ENCODE results near the gene SMU1. TPM values are rescaled to one million over a fixed set of nuclear protein-coding genes. Genes with fewer than 3 reads are reported as not detected.
A peak's percentile ranks its signal among the peaks of the same experiment; 100 is the strongest.

The SMU1 gene
- total RNA-seq, 6 experiments from 2014 or later, result 20.3 to 22.1 (median 21.6) TPM

- H3K4me3 Mint-ChIP-seq, result no peak overlapping the region
- no peak for TF ChIP-seq CTCF (IDR thresholded peaks at IDR 0.05)
- peaks cover 26% of the 10 kb centered on the region; the same call in 1 of the 2 replicates for H3K36me3 Mint-ChIP-seq (ENCODE audit: low read depth)
- peaks cover 45% of the 10 kb centered on the region for H3K4me1 Mint-ChIP-seq (ENCODE audit: low read depth)
- H3K27me3 Mint-ChIP-seq (ENCODE audit: insufficient read depth), result no peaks in the 10 kb centered on the region
- H3K27ac Mint-ChIP-seq, result peak overlapping the region; percentile 45; the same call in 1 of the 2 replicates
- no peak for DNase-seq
- H3K9me3 Mint-ChIP-seq, result no peaks in the 10 kb centered on the region
Observed at GRCh38 chr9:33109097-33109496, 32.6 kb upstream of the SMU1 start.

GRCh38 chr9:33108472-33108871, 32.0 kb upstream of the SMU1 start:
- H3K4me3 Mint-ChIP-seq, result peak overlapping the region; percentile 45; the same call in 1 of the 2 replicates
- H3K27ac Mint-ChIP-seq, result peak overlapping the region; percentile 47; the same call in 1 of the 2 replicates
- H3K9me3 Mint-ChIP-seq, result no peaks in the 10 kb centered on the region
- TF ChIP-seq CTCF (IDR thresholded peaks at IDR 0.05), result no peak
- peaks cover 51% of the 10 kb centered on the region for H3K4me1 Mint-ChIP-seq (ENCODE audit: low read depth)
- peaks cover 23% of the 10 kb centered on the region; the same call in 1 of the 2 replicates for H3K36me3 Mint-ChIP-seq (ENCODE audit: low read depth)
- DNase-seq, result no peak
- no peaks in the 10 kb centered on the region for H3K27me3 Mint-ChIP-seq (ENCODE audit: insufficient read depth)

GRCh38 chr9:33107762-33108161, 31.3 kb upstream of the SMU1 start:
- no peaks in the 10 kb centered on the region for H3K9me3 Mint-ChIP-seq
- H3K4me1 Mint-ChIP-seq (ENCODE audit: low read depth), result peaks cover 57% of the 10 kb centered on the region
- no peak for TF ChIP-seq CTCF (IDR thresholded peaks at IDR 0.05)
- H3K27me3 Mint-ChIP-seq (ENCODE audit: insufficient read depth), result no peaks in the 10 kb centered on the region
- peak overlapping the region; percentile 87 for H3K27ac Mint-ChIP-seq
- peak overlapping the region; percentile 14; the same call in 1 of the 2 replicates for H3K4me3 Mint-ChIP-seq
- peaks cover 22% of the 10 kb centered on the region; the same call in 1 of the 2 replicates for H3K36me3 Mint-ChIP-seq (ENCODE audit: low read depth)
- DNase-seq, result no peak

- Mint-ChIP-seq H3K4me1 (ENCODE audit: low read depth) (peaks cover 62% of the 10 kb centered on the region), H3K9me3 (no peaks in the 10 kb centered on the region), H3K4me3 (peak overlapping the region; percentile 14), H3K36me3 (ENCODE audit: low read depth) (peaks cover 16% of the 10 kb centered on the region; the same call in 1 of the 2 replicates), H3K27me3 (ENCODE audit: insufficient read depth) (no peaks in the 10 kb centered on the region), H3K27ac (peak overlapping the region; percentile 87)
- TF ChIP-seq CTCF (IDR thresholded peaks at IDR 0.05), result 0 out of 2 replicates have a peak, but pooled peaks have one; percentile 5
- peak; percentile 75 for DNase-seq
Observed at GRCh38 chr9:33106827-33107621, 30.6 kb upstream of the SMU1 start.

- peaks cover 69% of the 10 kb centered on the region for H3K4me1 Mint-ChIP-seq (ENCODE audit: low read depth)
- no peak for DNase-seq
- no peaks in the 10 kb centered on the region for H3K9me3 Mint-ChIP-seq
- H3K27me3 Mint-ChIP-seq (ENCODE audit: insufficient read depth), result no peaks in the 10 kb centered on the region
- no peak for TF ChIP-seq CTCF (IDR thresholded peaks at IDR 0.05)
- peak overlapping the region; percentile 87 for H3K27ac Mint-ChIP-seq
- H3K36me3 Mint-ChIP-seq (ENCODE audit: low read depth), result peaks cover 11% of the 10 kb centered on the region; the same call in 1 of the 2 replicates
- H3K4me3 Mint-ChIP-seq, result peak overlapping the region; percentile 32
Observed at GRCh38 chr9:33106372-33106771, 29.9 kb upstream of the SMU1 start.

All from HFFc6 (cell line).